ENCODE results near the gene PROKR1. TPM values are rescaled to one million over a fixed set of nuclear protein-coding genes. Genes with fewer than 3 reads are reported as not detected.

PROKR1 gene
- total RNA-seq, 3 donors from 2014 or later: 0.66 to 0.80 TPM; not detected in 1

DNA sequence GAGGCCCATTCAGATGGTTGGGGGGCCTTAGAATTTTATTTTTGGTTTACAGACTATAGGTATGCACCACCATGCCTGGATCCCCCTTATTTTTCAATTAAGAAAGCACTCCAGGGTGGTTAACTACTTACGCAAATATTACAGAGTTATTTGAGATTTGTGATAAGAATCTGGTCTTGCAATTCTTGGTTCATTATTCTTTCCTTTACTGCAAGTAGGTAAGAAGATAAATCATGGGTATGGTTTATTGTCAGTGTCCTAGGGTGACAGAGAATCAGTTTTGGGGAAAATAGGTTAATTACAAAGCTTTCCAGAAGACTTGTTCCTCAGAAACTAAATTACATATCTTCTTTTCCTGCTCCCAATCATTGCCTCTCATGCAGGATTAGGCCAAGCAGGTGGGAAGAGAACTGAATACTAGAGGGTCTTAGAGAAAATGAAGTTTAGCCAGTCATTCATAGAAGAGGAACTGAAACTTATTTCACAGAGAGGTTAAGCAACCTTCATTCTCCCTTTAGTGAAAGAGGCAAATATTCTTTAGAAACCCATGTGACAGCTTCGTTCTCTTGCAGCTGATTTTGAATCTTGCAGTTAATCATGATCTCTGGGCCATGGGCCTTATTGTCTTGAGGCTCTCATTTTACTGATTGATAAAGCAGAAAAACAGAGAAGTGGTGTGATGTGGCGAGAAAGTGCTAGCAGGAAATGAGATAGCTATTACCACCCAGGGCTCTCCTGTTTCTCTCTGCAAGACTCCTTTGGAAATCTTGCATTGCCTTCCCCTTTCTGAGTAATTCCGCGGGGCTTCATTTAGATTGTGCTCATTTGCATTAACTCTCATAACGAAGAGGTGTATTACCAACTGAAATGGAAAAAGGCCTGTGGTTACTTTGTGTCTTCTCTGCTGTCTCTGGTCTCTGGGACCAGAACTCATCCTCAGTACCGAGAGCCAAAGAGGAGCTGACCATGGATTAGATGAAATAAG is 46.5 kb downstream of the PROKR1 start:
- no peak for DNase-seq (ENCODE audit: low spot score in 2 of 2)

DNA sequence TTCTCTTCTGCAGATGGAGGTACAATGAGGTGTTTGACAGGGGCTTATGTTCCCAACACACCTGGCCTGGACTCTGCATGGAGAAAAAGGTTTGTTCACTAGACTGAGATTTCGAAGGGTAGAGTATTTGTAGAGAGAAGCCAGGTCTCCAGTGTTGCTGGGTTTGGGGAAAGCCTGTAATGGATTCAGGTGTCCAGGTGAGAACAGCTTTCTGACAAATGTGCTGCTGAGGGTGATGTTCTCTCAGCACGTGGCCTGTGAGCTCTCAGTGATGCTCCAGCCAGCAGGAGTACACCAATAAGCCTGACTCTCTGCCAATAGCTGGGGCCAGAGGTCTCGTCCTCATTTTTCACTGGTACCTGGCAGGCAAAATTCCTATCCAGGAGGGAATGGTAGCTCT is 47.5 kb downstream of the PROKR1 start:
- no peaks in the 10 kb centered on the region for H3K27me3 ChIP-seq
- no peak overlapping the region for H3K27ac ChIP-seq
- H3K36me3 ChIP-seq: no peaks in the 10 kb centered on the region
- TF ChIP-seq POLR2AphosphoS5 (IDR thresholded peaks at IDR 0.05) (no peak), POLR2A (IDR thresholded peaks at IDR 0.05) (no peak)
- TF ChIP-seq, protein P1, sequence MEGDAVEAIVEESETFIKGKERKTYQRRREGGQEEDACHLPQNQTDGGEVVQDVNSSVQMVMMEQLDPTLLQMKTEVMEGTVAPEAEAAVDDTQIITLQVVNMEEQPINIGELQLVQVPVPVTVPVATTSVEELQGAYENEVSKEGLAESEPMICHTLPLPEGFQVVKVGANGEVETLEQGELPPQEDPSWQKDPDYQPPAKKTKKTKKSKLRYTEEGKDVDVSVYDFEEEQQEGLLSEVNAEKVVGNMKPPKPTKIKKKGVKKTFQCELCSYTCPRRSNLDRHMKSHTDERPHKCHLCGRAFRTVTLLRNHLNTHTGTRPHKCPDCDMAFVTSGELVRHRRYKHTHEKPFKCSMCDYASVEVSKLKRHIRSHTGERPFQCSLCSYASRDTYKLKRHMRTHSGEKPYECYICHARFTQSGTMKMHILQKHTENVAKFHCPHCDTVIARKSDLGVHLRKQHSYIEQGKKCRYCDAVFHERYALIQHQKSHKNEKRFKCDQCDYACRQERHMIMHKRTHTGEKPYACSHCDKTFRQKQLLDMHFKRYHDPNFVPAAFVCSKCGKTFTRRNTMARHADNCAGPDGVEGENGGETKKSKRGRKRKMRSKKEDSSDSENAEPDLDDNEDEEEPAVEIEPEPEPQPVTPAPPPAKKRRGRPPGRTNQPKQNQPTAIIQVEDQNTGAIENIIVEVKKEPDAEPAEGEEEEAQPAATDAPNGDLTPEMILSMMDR (IDR thresholded peaks at IDR 0.05): no peak
- intact Hi-C loops (cut with DNase I; ENCODE audit: low total_unique reads): no loop called here
- no peak overlapping the region for H3K4me3 ChIP-seq
- no peaks in the 10 kb centered on the region for H3K4me1 ChIP-seq
- DNase-seq (ENCODE audit: low spot score in 2 of 2): no peak
- no peaks in the 10 kb centered on the region for H3K9me3 ChIP-seq

More for the DNA sequence above, 46.5 kb downstream of the PROKR1 start:
- Histone ChIP-seq H3K9me3 (no peaks in the 10 kb centered on the region), H3K4me3 (no peak overlapping the region), H3K36me3 (no peaks in the 10 kb centered on the region), H3K27me3 (no peaks in the 10 kb centered on the region), H3K27ac (no peak overlapping the region), H3K4me1 (no peaks in the 10 kb centered on the region)
- TF ChIP-seq, protein P1 (IDR thresholded peaks at IDR 0.05): no peak
- TF ChIP-seq POLR2A (IDR thresholded peaks at IDR 0.05) (no peak), POLR2AphosphoS5 (IDR thresholded peaks at IDR 0.05) (no peak)
- intact Hi-C loops (cut with DNase I; ENCODE audit: low total_unique reads): no loop called here

DNA sequence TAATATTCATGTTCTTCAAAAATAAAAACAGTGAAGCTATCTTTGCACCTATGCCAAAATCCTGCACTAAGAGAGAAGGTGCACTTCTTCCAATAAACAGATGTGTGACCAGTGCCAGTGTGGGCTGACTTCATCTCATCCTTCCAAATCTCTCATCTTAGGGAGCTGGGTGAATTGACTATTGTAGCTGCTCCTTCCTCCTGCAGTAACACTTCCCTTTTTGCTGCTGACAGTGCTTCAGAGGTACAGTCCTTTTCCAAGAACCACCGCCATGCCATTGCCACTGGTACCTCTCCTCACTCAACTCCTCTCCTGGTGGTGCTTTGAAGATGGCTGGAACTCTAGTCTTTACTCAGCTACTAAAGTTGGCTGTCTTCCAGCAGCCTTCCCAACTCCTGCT is 49.1 kb downstream of the PROKR1 start:
- peaks cover 7 to 11% of the 10 kb centered on the region in 2 donors for H3K9me3 ChIP-seq
- H3K36me3 ChIP-seq: no peaks in the 10 kb centered on the region
- no peak for DNase-seq (ENCODE audit: low spot score in 2 of 2)
- intact Hi-C loops (cut with DNase I; ENCODE audit: low total_unique reads): no loop called here
- no peak overlapping the region for H3K4me3 ChIP-seq
- H3K27ac ChIP-seq: no peak overlapping the region
- no peak for TF ChIP-seq POLR2AphosphoS5 (IDR thresholded peaks at IDR 0.05)
- no peak for TF ChIP-seq POLR2A (IDR thresholded peaks at IDR 0.05)
- TF ChIP-seq, protein P1 (IDR thresholded peaks at IDR 0.05): no peak
- no peaks in the 10 kb centered on the region for H3K4me1 ChIP-seq
- no peaks in the 10 kb centered on the region for H3K27me3 ChIP-seq

DNA sequence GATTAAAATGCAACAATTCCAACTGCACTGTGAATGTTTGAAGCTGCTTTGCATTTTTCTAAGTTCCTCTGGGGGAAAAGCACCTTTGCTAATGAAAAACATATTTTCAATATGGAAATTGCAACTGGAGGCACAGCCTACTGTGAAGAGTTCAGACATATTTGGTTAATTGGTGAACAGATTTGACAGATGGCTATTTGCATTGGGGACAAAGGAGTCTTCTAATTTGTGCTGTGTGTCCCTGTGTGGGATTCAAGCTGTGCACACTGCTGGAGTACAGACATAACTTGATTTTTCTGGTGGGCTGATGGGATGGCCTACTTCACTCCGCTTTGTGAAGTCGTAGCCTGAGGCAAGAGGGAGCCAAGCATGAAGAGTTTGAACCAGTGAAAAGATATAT is 50.6 kb downstream of the PROKR1 start:
- no peaks in the 10 kb centered on the region for H3K27me3 ChIP-seq
- no peak for TF ChIP-seq POLR2AphosphoS5 (IDR thresholded peaks at IDR 0.05)
- TF ChIP-seq POLR2A (IDR thresholded peaks at IDR 0.05): no peak
- TF ChIP-seq, protein P1 (IDR thresholded peaks at IDR 0.05): no peak
- H3K36me3 ChIP-seq: no peaks in the 10 kb centered on the region
- H3K4me3 ChIP-seq: no peak overlapping the region
- H3K9me3 ChIP-seq: peaks cover 7 to 11% of the 10 kb centered on the region in 2 donors
- H3K4me1 ChIP-seq: no peaks in the 10 kb centered on the region
- DNase-seq (ENCODE audit: low spot score in 2 of 2): no peak
- H3K27ac ChIP-seq: no peak overlapping the region
- intact Hi-C loops (cut with DNase I; ENCODE audit: low total_unique reads): no loop called here

DNA sequence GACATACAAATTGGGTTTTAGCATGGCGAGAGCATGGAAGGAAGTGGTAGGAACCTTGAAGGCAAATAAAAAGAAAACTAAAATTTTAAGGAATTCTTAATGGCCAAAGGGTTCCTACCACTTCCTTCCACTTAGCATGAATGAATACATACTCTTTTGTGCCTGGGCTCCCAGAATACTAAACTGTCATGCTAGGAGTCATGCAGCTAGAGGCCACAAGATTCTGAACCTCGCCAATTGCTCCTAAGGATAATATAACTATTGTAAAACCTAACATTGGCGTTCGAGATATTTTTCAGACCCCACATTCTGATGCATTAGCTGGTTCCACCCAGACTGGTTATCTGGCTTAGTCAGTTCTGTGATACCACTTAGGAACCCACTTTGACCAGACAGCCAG is 52.6 kb downstream of the PROKR1 start:
- H3K27ac ChIP-seq: no peak overlapping the region
- no peaks in the 10 kb centered on the region for H3K36me3 ChIP-seq
- H3K4me3 ChIP-seq: no peak overlapping the region
- no peaks in the 10 kb centered on the region for H3K4me1 ChIP-seq
- no peak for DNase-seq (ENCODE audit: low spot score in 2 of 2)
- H3K27me3 ChIP-seq: no peaks in the 10 kb centered on the region
- TF ChIP-seq, protein P1 (IDR thresholded peaks at IDR 0.05): no peak
- intact Hi-C loops (cut with DNase I; ENCODE audit: low total_unique reads): no loop called here
- peaks cover 7 to 11% of the 10 kb centered on the region in 2 donors for H3K9me3 ChIP-seq
